GM18868 (cell line): ENCODE results near the gene GSG1L.

Experiments used
- ATAC-seq: cut with Tn5 transposase; IDR thresholded peaks from one replicate; pipeline ENCODE4 v1.9.1; 2021; ENCODE audit warnings: mild to moderate bottlenecking, moderate library complexity; ENCODE audit not compliant: unreplicated experiment

The GSG1L gene

GRCh38 chr16:27780468-27781194 lies 282.9 kb downstream of the GSG1L start:
- no peak for ATAC-seq

GRCh38 chr16:27779641-27780164 lies 283.8 kb downstream of the GSG1L start:
- no peak for ATAC-seq

DNA sequence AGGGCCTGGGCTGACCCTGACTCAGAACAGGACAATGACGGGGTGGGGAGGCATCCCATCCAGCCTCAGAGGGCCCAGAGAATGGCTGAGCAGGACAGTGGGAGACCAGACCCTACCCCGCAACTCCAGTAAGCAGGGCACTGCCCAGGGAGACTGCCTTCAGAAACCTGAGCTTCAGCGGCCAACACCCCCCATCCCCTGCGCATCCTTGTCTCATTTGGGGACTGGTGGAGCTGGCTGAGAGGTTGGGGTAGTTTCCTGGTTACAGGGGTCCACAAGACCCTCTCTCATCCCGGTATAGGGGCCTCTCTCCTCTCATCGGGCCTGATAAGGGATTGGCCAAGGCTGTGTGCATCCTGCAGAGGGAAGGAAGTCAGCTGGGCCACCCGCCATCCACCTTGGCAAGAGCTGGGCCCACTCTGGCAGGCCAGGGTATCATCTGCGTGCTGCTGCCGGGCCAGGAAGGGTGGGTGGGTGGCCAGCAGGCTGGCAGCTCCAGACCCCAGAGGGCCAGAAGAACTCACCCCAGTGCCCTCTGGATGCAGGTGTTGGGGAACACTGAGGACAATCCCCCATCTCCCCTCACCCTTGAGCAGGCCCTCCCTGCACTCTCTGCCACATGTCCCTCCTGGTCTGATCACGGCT lies 284.5 kb downstream of the GSG1L start:
- no peak for ATAC-seq

GRCh38 chr16:27778171-27778925 lies 285.2 kb downstream of the GSG1L start:
- ATAC-seq, result no peak

DNA sequence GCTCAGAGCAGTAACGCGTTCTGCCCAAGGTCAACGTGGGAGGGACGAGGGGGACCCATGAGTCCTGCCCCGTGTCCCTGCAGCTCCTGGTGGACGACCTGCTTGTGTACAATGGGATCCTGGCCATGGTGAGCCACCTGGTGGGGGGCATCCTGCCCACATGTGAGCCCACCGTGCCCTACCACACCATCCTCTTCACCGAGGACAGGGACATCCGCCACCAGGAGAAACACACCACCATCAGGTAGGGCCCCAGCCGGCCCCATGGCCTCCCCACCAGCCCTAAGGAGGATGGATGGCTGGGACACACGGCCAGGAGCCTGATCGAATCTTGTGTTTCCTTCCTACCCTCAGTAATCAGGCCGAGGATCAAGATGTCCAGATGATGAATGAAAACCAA lies 286.0 kb downstream of the GSG1L start:
- ATAC-seq, result no peak

DNA sequence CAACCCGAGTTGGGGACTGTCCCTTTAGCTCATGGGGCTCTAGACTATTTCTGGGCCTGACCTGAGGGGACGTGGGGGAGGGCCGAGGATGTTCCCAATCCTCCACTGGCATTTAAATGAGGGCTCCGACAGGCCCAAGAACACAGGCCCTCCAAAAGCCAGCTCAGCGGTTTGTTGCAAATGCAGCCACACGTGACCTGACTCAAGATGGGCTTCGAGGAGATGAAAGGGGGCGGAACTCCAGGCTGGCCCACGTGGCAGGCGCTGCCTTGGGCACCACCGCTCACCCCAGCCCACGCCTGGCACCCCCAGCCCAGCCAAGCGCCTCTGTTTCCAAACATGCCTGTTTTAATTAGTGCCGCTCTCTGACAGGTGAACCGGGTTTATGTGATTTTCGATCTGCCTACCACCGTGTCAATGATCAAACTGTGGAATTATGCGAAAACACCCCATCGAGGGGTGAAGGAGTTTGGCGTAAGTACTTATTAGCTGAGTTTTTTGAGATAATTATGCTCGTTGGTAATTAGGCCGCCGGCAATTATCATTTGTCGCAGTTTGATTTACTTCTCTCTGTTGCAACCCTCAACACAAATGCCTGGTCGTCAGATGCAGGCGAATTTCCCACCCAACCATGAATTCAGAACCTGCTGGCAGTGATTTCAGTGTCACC lies 286.8 kb downstream of the GSG1L start:
- ATAC-seq, result no peak

DNA sequence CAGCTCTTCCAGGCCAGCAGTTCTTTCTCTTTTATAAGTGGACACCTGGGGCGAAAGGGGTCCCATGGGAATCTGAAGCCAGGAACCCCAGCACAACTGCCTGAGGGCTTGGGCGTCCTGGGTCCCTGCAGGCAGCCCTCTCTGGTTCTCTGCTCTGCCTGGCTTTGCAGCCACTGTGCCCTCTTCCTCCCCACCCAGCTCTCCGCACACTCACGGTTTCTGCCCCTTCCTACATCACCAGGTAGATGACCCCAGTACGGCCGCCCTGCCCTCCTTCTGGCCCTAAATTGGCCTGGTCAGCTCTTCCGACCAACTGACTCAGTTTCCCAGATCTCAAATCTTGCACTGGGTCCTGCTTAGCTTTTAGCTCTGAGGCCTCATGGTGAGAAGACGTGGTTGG lies 288.3 kb downstream of the GSG1L start:
- no peak for ATAC-seq

DNA sequence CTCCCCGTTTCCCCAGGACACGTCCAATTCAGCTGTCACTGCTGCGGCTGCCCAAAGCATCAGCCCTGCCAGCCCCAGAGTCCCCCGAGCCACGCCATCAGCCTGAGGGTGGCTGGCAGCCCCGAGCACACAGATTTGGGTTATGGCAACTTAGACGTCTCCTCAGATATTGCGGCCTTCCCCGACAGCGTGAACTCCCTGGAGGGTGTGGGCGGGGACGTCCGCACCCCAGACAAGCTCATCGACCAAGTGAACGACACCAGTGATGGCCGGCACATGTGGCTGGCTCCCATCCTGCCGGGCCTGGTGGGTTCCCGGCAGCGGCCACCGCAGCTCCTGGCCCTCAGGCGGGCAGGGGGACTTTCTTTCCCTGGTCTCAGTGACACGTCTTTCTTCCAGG lies 288.7 kb downstream of the GSG1L start:
- ATAC-seq, result no peak

- no peak for ATAC-seq
These were observed 290.2 kb downstream of the GSG1L start for GRCh38 chr16:27773344-27773743.

DNA sequence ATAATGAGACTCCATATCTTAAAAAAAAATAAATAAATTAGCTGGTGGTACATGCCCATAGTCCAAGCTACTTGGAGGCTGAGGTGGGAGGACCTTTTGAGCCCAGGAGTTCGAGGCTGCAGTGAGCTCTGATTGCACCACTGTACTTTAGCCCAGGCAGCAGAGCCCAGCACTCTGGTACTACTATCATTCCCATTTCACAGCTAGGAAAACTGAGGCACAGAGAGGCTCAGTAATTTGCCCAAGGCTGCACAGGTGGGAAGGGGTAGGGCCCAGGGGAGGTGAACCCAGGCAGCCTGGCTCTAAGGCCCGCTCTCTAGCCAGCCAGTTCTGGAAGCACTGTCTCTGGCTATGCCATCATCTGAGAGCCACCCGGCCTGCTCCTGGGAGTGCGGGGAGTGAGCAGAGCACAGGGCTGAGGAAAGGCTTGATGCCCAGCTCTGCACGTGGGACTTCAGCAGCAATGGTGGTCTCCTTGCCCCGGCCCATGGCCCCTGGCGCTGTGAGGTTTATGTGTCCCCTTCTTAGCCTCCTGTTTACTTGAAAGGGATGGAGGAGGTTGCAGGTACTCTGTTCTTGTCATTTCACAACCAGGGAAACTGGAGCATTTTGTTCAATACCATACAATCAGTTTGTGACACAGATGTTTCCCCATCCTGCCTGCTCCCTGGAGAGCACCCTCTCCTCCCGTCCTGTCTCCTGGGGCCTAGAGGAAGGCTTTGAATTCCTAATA lies 291.3 kb downstream of the GSG1L start:
- no peak for ATAC-seq

DNA sequence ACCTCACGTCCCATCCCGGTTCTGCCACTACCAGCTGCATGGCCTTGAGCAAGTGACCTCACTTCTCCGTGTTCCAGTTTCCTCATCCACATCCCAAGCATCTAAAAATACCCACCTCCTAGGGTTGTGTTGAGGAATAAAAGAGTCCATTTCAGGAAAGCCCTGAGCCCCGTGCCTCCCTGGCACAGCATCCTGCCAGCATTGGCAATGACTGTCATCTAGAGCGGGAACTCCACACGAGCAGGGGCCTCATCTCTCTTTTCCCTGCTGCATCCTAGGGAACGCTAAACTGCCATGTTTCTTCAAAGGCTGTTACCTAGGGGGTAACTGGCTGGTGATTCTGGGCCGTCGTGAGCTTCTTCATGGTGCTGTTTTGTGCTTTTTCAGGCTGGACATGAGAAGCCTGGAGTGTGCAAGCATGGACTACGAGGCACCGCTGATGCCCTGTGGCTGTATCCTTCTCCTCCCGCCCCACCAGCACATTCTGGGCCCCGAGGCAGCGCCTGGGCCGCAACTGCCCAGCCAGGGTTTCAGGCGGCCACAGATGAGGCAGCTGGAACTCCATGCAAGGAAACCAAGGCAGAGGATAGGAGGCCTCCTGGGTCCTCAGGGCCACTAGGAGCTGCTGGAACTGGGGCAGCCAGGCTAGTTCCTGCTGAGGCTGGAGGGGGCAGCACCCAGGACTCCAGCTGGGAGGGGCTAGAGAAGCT lies 292.2 kb downstream of the GSG1L start:
- no peak for ATAC-seq

DNA sequence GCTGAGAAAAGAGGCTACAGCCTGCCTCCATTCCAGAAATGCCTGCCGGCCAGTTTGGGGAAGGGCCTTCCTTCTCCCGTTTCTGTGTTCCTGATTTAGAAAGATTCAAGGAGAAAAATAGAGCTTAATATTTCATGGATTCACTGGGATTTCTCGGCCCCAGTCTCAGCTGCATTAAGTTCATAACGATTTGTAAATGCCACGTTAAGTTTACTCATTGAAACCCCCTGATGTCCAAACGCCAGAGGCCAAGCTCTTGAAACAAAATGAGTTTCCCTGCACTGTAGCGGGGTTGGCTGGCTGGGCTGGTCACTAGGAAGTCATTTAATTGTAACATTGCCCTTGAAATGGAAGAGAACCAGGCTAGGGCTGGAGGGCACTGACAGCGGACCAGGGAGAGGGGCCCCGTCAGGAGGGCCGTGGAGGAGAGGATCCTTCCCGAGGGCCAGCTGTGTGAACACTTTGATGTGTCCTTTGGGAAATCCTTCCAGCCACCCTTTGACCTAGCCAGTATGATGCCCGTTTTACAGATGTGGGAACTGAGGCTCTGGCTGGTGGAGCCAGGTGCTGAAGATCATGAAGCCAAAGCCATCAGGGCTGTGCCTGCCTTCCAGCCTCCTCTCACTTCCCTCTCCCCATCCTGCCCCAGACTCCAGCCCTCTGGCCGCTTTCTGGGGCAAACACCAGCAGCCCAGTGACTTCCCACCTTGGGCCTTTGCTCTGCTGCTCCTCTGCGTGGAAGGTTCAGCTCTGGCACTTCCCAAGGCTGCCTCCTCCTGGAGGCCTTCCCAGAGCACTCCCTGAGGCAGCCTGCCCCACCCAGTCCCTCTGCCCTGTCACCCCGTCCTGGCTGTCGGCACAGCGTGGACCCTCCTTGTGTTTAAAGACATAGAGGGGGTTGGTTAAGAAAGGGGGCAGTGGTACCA lies 293.0 kb downstream of the GSG1L start:
- ATAC-seq, result no peak

- no peak for ATAC-seq
These were observed 293.8 kb downstream of the GSG1L start for GRCh38 chr16:27769561-27770255.

GRCh38 chr16:27768651-27769272 lies 294.8 kb downstream of the GSG1L start:
- no peak for ATAC-seq

DNA sequence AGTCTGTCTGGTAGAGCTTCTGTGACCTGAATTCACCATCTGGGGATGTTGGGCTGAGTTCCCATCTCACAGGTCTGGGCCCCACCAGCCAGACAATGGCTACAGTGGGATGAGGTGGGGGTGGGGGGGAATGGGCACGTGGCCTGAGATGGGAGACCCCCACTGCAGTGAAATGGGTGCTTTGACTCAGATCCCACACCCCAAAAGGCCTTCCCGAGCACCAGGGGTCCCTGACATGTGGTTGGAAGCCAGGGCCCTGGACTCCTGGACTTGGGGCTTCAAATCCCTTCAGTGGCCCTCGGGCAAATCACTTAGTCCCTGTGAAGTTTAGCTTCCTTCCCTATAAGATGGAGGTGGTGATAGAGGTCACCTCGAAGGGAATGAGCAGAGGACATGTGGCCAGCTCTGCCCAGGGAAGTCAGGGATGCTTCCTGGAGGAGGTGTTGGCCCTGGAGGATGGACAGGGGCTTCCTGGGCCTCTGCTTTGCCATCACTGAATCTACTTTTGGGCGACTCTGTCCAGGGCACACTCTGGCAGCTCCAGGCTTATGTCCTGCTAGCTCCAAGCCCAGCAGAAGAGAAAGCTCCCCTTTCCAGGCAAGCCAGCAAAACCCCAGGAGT lies 295.4 kb downstream of the GSG1L start:
- no peak for ATAC-seq

DNA sequence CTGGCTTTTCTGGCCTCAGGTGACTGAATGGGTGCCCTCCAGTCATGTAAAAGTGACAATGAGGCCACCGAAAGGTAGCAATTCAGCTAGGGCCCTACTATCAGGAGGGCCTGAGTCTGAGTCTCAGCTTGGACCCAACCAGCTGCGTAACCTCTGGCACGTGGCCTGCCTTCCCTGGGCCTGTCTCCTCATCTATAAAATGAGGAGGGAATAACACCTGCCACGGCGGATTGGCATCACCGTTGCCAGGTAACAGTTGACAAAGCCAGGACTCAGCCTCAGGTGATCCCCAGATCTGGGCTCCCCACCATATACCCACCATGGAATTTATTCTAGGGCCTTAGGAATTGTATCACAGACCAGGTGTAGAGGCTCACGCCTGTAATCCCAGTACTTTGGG lies 296.4 kb downstream of the GSG1L start:
- no peak for ATAC-seq

DNA sequence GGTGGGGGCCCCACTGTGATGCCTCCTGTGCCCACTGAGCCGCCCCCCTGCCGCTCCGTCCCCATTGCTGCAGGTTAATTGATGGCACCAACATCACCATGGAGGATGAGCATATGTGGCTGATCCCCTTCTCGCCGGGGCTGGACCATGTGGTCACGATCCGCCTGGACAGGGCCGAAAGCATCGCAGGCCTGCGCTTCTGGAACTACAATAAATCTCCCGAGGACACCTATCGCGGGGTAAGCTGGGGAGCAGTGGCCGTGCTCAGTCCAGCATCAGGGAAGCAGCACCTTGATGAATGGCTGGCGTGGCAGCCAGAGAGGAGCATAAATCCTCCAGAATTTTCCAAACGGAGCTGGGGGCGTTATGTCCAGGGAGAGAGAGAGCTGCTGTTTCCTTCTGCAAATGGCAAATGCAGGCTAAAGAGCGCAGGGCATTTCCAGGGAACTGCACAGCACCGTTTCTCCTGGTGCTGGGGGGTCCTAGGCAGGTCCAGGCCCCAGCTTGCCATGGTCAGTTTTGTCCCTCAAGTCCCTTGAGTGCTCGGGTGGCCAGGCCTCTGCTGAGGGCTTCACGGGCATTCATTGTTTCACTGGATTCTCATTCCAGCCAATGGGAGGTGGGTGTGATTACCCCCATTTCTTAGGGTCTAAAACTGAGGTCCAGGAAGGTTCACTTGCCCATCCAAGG lies 297.1 kb downstream of the GSG1L start:
- ATAC-seq, result no peak
